Loucy (cell line): ENCODE measurements around the gene NCOA5.

ENCODE experiments used
- EZH2phosphoT487 ChIP-seq: fragments of 200-600 bp; IDR thresholded peaks from 2 replicates; pipeline ENCODE4 v1.6.1; 2018; ENCODE audit warnings: antibody characterized with exemption, mild to moderate bottlenecking, moderate library complexity, borderline replicate concordance
- TF ChIP-seq, protein P1 (sequence below): fragments of 200-600 bp; sonication (generic); conservative IDR thresholded peaks from 2 replicates; pipeline ENCODE4 v1.5.1; 2014; ENCODE audit warnings: mild to moderate bottlenecking, antibody characterized with exemption, low read length

- TF ChIP-seq, protein P1, sequence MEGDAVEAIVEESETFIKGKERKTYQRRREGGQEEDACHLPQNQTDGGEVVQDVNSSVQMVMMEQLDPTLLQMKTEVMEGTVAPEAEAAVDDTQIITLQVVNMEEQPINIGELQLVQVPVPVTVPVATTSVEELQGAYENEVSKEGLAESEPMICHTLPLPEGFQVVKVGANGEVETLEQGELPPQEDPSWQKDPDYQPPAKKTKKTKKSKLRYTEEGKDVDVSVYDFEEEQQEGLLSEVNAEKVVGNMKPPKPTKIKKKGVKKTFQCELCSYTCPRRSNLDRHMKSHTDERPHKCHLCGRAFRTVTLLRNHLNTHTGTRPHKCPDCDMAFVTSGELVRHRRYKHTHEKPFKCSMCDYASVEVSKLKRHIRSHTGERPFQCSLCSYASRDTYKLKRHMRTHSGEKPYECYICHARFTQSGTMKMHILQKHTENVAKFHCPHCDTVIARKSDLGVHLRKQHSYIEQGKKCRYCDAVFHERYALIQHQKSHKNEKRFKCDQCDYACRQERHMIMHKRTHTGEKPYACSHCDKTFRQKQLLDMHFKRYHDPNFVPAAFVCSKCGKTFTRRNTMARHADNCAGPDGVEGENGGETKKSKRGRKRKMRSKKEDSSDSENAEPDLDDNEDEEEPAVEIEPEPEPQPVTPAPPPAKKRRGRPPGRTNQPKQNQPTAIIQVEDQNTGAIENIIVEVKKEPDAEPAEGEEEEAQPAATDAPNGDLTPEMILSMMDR, result no peak
- no peak for TF ChIP-seq EZH2phosphoT487
Measured at GRCh38 chr20:46046588-46047310, 43.0 kb downstream of the NCOA5 start.
